T-helper 9 cell (primary cell): ENCODE results near the gene IP6K3.
A peak's percentile ranks its signal among the peaks of the same experiment; 100 is the strongest.

ENCODE experiments used
- DNase-seq: peaks from one replicate; pipeline ENCODE4 v3.0.0-alpha.2; 2020
- total RNA-seq, 2 donors: gene quantifications; one replicate each; lab custom pipeline; 2026; lab: John Stamatoyannopoulos, UW

Gene IP6K3
- 0 reads per million in 2 donors for total RNA-seq

- no peak for DNase-seq
Measured at GRCh38 chr6:33746651-33747100, at the start of gene IP6K3. Gene IP6K3 (minus strand): TSS chr6:33746905. CDS start chr6:33735476, 11,429 bp downstream.

GRCh38 chr6:33794910-33795623, 48.4 kb upstream of the IP6K3 start:
- no peak for DNase-seq

- DNase-seq: no peak
Measured at GRCh38 chr6:33792981-33793380, 46.3 kb upstream of the IP6K3 start.

GRCh38 chr6:33791620-33792019, 44.9 kb upstream of the IP6K3 start:
- no peak for DNase-seq

- no peak for DNase-seq
Measured at GRCh38 chr6:33790910-33791309, 44.2 kb upstream of the IP6K3 start.

GRCh38 chr6:33790379-33790778, 43.7 kb upstream of the IP6K3 start:
- no peak for DNase-seq

GRCh38 chr6:33789550-33789895, 42.8 kb upstream of the IP6K3 start:
- no peak for DNase-seq

- peak; percentile 89 for DNase-seq
Measured at GRCh38 chr6:33788694-33789549, 42.2 kb upstream of the IP6K3 start, which contains the start of gene LEMD2. Gene LEMD2 (minus strand): TSS chr6:33789130. CDS start chr6:33789116, 14 bp downstream.

- DNase-seq: peak; percentile 34
Measured at GRCh38 chr6:33787954-33788693, 41.4 kb upstream of the IP6K3 start.

- no peak for DNase-seq
Measured at GRCh38 chr6:33787346-33787953, 40.7 kb upstream of the IP6K3 start.

GRCh38 chr6:33786736-33787135, 40.0 kb upstream of the IP6K3 start:
- no peak for DNase-seq

- no peak for DNase-seq
Measured at GRCh38 chr6:33785778-33786177, 39.1 kb upstream of the IP6K3 start.

GRCh38 chr6:33784787-33785186, 38.1 kb upstream of the IP6K3 start:
- no peak for DNase-seq

GRCh38 chr6:33783781-33784520, 37.2 kb upstream of the IP6K3 start:
- DNase-seq: no peak

GRCh38 chr6:33782561-33782960, 35.9 kb upstream of the IP6K3 start:
- DNase-seq: no peak

GRCh38 chr6:33781131-33781975, 34.6 kb upstream of the IP6K3 start:
- no peak for DNase-seq

GRCh38 chr6:33779895-33780294, 33.2 kb upstream of the IP6K3 start:
- no peak for DNase-seq

GRCh38 chr6:33779290-33779689, 32.6 kb upstream of the IP6K3 start:
- no peak for DNase-seq

GRCh38 chr6:33778444-33779121, 31.9 kb upstream of the IP6K3 start:
- DNase-seq: no peak
